Fibroblast of the aortic adventitia (primary cell): ENCODE results near the gene HEMK1. TPM values are rescaled to one million over a fixed set of nuclear protein-coding genes. Genes with fewer than 3 reads are reported as not detected.
A peak's percentile ranks its signal among the peaks of the same experiment; 100 is the strongest.

Experiments used
- DNase-seq: peaks from one replicate; pipeline ENCODE4 v3.0.0-alpha.2; 2010; ENCODE audit warnings: low read depth
- H3K4me3 ChIP-seq: 2 replicates; pipeline ENCODE4 v1.5.1; 2011; ENCODE audit warnings: low read depth, mild to moderate bottlenecking, control low read depth, low read length, moderate library complexity
- CTCF ChIP-seq: IDR thresholded peaks from 2 replicates; pipeline ENCODE4 v1.5.1; 2011; ENCODE audit warnings: mild to moderate bottlenecking, low read length, control low read depth, inconsistent platforms; ENCODE audit not compliant: insufficient read depth
- total RNA-seq: library from RNA; depleted of rRNA; stranded (reverse); fragments of >200 nt; gene quantifications from 2 replicates; pipeline ENCODE4 v1.2.3, GENCODE V29; 2012; ENCODE audit warnings: low replicate concordance

The HEMK1 gene
- total RNA-seq, 1 donor: 14.4 TPM

GRCh38 chr3:50534681-50535330, 34.5 kb upstream of the HEMK1 start:
- no peak for DNase-seq
- no peak for TF ChIP-seq CTCF
- H3K4me3 ChIP-seq: no peak overlapping the region

GRCh38 chr3:50536471-50537180, 32.7 kb upstream of the HEMK1 start:
- TF ChIP-seq CTCF: no peak
- H3K4me3 ChIP-seq: no peak overlapping the region
- peak; percentile 18 for DNase-seq

- no peak for DNase-seq
- no peak for TF ChIP-seq CTCF
- no peak overlapping the region for H3K4me3 ChIP-seq
Measured at GRCh38 chr3:50537421-50538129, 31.7 kb upstream of the HEMK1 start.

GRCh38 chr3:50539356-50540286, 29.7 kb upstream of the HEMK1 start:
- DNase-seq: no peak
- no peak for TF ChIP-seq CTCF
- no peak overlapping the region for H3K4me3 ChIP-seq

GRCh38 chr3:50542177-50543034, 26.9 kb upstream of the HEMK1 start:
- TF ChIP-seq CTCF: peak; percentile 96
- DNase-seq: peak; percentile 66
- H3K4me3 ChIP-seq: no peak overlapping the region
